DMS 273 (cell line): ENCODE data around the gene OR10A4.
A peak's percentile ranks its signal among the peaks of the same experiment; 100 is the strongest.
"Not testable (repeated sequence)": the region's sequence is repeated elsewhere in the genome, so short reads cannot be mapped to it uniquely, and the experiment has no call there.

Source experiments
- DNase-seq: peaks from one replicate; lab custom pipeline; 2025; ENCODE audit not compliant: unreplicated experiment; lab: John Stamatoyannopoulos, UW

The OR10A4 gene

GRCh38 chr11:6876325-6876724, at the start of gene OR10A4:
OR10A4 (plus strand) TSS chr11:6876625; CDS start chr11:6876648, 23 bp downstream.
- no peak for DNase-seq

GRCh38 chr11:6828103-6828502, 48.3 kb upstream of the OR10A4 start:
- DNase-seq: no peak

GRCh38 chr11:6833356-6833755, 43.1 kb upstream of the OR10A4 start:
- no peak for DNase-seq

GRCh38 chr11:6834021-6834420, 42.4 kb upstream of the OR10A4 start:
- no peak for DNase-seq

- no peak for DNase-seq
Observed at GRCh38 chr11:6841694-6842093, 34.7 kb upstream of the OR10A4 start.

- DNase-seq: no peak
Observed at GRCh38 chr11:6843670-6844069, 32.8 kb upstream of the OR10A4 start.

GRCh38 chr11:6844356-6844755, 32.1 kb upstream of the OR10A4 start:
- DNase-seq: no peak

- DNase-seq: no peak
Observed at GRCh38 chr11:6845383-6845782, 31.0 kb upstream of the OR10A4 start, which contains the start of gene OR10A5. OR10A5 (plus strand) TSS chr11:6845683; CDS start chr11:6845683, 0 bp downstream.

- DNase-seq: no peak
Observed at GRCh38 chr11:6850526-6850925, 25.9 kb upstream of the OR10A4 start.

GRCh38 chr11:6854801-6855200, 21.6 kb upstream of the OR10A4 start:
- DNase-seq: not testable (repeated sequence)

- no peak for DNase-seq
Observed at GRCh38 chr11:6855971-6856541, 20.4 kb upstream of the OR10A4 start.

- no peak for DNase-seq
Observed at GRCh38 chr11:6856871-6857270, 19.6 kb upstream of the OR10A4 start.

- peak; percentile 1 for DNase-seq
Observed at GRCh38 chr11:6862961-6863360, 13.5 kb upstream of the OR10A4 start, which contains the start of gene OR10A2. OR10A2 (plus strand) TSS chr11:6863057; CDS start chr11:6869755, 6,698 bp downstream.

- DNase-seq: no peak
Observed at GRCh38 chr11:6864438-6864837, 12.0 kb upstream of the OR10A4 start.

- no peak for DNase-seq
Observed at GRCh38 chr11:6871278-6871677, 5.1 kb upstream of the OR10A4 start.

GRCh38 chr11:6875761-6876160, 664 bp upstream of the OR10A4 start:
- DNase-seq: no peak

- DNase-seq: no peak
Observed at GRCh38 chr11:6876914-6877313, 489 bp downstream of the OR10A4 start.

GRCh38 chr11:6882751-6883150, 6.3 kb downstream of the OR10A4 start:
- DNase-seq: no peak

- not testable (repeated sequence) for DNase-seq
Observed at GRCh38 chr11:6887711-6888110, 11.3 kb downstream of the OR10A4 start.

GRCh38 chr11:6888830-6889229, 12.4 kb downstream of the OR10A4 start:
- DNase-seq: no peak

- no peak for DNase-seq
Observed at GRCh38 chr11:6889835-6890234, 13.4 kb downstream of the OR10A4 start.

- no peak for DNase-seq
Observed at GRCh38 chr11:6892400-6892799, 16.0 kb downstream of the OR10A4 start, which contains the start of gene OR2D2. OR2D2 (minus strand) TSS chr11:6892500; CDS start chr11:6892500, 0 bp downstream.

- no peak for DNase-seq
Observed at GRCh38 chr11:6894097-6894496, 17.7 kb downstream of the OR10A4 start.
